ENCODE measurements around the gene LDHD. TPM values are rescaled to one million over a fixed set of nuclear protein-coding genes. Genes with fewer than 3 reads are reported as not detected.

Gene LDHD
- polyA plus RNA-seq, 4 donors = 8.7 to 33.8 (median 19.5) TPM

GRCh38 chr16:75111961-75112733, 4.4 kb downstream of the LDHD start:
- no peak for DNase-seq
- Histone ChIP-seq H3K36me3 (ENCODE audit: control insufficient read depth in 3 of 3, insufficient read depth in 2 of 3, low read depth in 1 of 3, low read length in 3 of 3) (peaks cover 0 to 15% (median 0%) of the 10 kb centered on the region in 3 donors), H3K4me3 (ENCODE audit: low read depth in 1 of 3, low read length in 3 of 3) (no peak overlapping the region), H3K9me3 (ENCODE audit: control insufficient read depth in 2 of 2, insufficient read depth in 1 of 2, low read depth in 1 of 2, low read length in 1 of 2) (no peaks in the 10 kb centered on the region), H3K27ac (ENCODE audit: low read depth in 1 of 3, low read length in 2 of 3) (peak overlapping the region in 1 of 3 donors; percentile 24), H3K27me3 (ENCODE audit: control insufficient read depth in 3 of 3, insufficient read depth in 3 of 3, low read length in 3 of 3) (no peaks in the 10 kb centered on the region), H3K4me1 (ENCODE audit: control insufficient read depth in 3 of 3, insufficient read depth in 2 of 3, low read depth in 1 of 3, low read length in 2 of 3) (peaks cover 4 to 34% (median 5%) of the 10 kb centered on the region in 3 donors)
- FAIRE-seq = no peak
- 50 to 66% (median 56%) methylated on average over 26 of the region's 26 CpGs for WGBS, 3 donors

GRCh38 chr16:75111514-75111940, 5.1 kb downstream of the LDHD start:
- H3K9me3 ChIP-seq (ENCODE audit: control insufficient read depth in 2 of 2, insufficient read depth in 1 of 2, low read depth in 1 of 2, low read length in 1 of 2) = no peaks in the 10 kb centered on the region
- H3K27me3 ChIP-seq (ENCODE audit: control insufficient read depth in 3 of 3, insufficient read depth in 3 of 3, low read length in 3 of 3) = no peaks in the 10 kb centered on the region
- DNase-seq = no peak
- H3K27ac ChIP-seq (ENCODE audit: low read depth in 1 of 3, low read length in 2 of 3) = peak overlapping the region in 1 of 3 donors; percentile 24
- 39 to 48% (median 45%) methylated on average over 7 of the region's 7 CpGs for WGBS, 3 donors
- H3K4me1 ChIP-seq (ENCODE audit: control insufficient read depth in 3 of 3, insufficient read depth in 2 of 3, low read depth in 1 of 3, low read length in 2 of 3) = peaks cover 4 to 34% (median 5%) of the 10 kb centered on the region in 3 donors
- FAIRE-seq = no peak
- no peak overlapping the region for H3K4me3 ChIP-seq (ENCODE audit: low read depth in 1 of 3, low read length in 3 of 3)
- H3K36me3 ChIP-seq (ENCODE audit: control insufficient read depth in 3 of 3, insufficient read depth in 2 of 3, low read depth in 1 of 3, low read length in 3 of 3) = peaks cover 0 to 20% (median 0%) of the 10 kb centered on the region in 3 donors

- H3K27ac ChIP-seq (ENCODE audit: low read depth in 1 of 3, low read length in 2 of 3) = peak overlapping the region; percentile 17 to 62 (median 21)
- H3K36me3 ChIP-seq (ENCODE audit: control insufficient read depth in 3 of 3, insufficient read depth in 2 of 3, low read depth in 1 of 3, low read length in 3 of 3) = peaks cover 0 to 25% (median 0%) of the 10 kb centered on the region in 3 donors
- peak; percentile 91 to 93 for DNase-seq
- no peak overlapping the region for H3K4me3 ChIP-seq (ENCODE audit: low read depth in 1 of 3, low read length in 3 of 3)
- FAIRE-seq = no peak
- WGBS, 3 donors = 18 to 24% (median 23%) methylated on average over 27 to 28 of the region's 28 CpGs
- no peaks in the 10 kb centered on the region for H3K27me3 ChIP-seq (ENCODE audit: control insufficient read depth in 3 of 3, insufficient read depth in 3 of 3, low read length in 3 of 3)
- peaks cover 4 to 31% (median 5%) of the 10 kb centered on the region in 3 donors for H3K4me1 ChIP-seq (ENCODE audit: control insufficient read depth in 3 of 3, insufficient read depth in 2 of 3, low read depth in 1 of 3, low read length in 2 of 3)
- H3K9me3 ChIP-seq (ENCODE audit: control insufficient read depth in 2 of 2, insufficient read depth in 1 of 2, low read depth in 1 of 2, low read length in 1 of 2) = no peaks in the 10 kb centered on the region
These were observed 5.7 kb downstream of the LDHD start for GRCh38 chr16:75110637-75111513.

GRCh38 chr16:75109732-75110243, 6.8 kb downstream of the LDHD start:
- Histone ChIP-seq H3K36me3 (ENCODE audit: control insufficient read depth in 3 of 3, insufficient read depth in 2 of 3, low read depth in 1 of 3, low read length in 3 of 3) (peaks cover 0 to 36% (median 0%) of the 10 kb centered on the region in 3 donors), H3K9me3 (ENCODE audit: control insufficient read depth in 2 of 2, insufficient read depth in 1 of 2, low read depth in 1 of 2, low read length in 1 of 2) (no peaks in the 10 kb centered on the region), H3K27ac (ENCODE audit: low read depth in 1 of 3, low read length in 2 of 3) (peak overlapping the region in 2 of 3 donors; percentile 30 to 47), H3K4me3 (ENCODE audit: low read depth in 1 of 3, low read length in 3 of 3) (no peak overlapping the region), H3K27me3 (ENCODE audit: control insufficient read depth in 3 of 3, insufficient read depth in 3 of 3, low read length in 3 of 3) (no peaks in the 10 kb centered on the region), H3K4me1 (ENCODE audit: control insufficient read depth in 3 of 3, insufficient read depth in 2 of 3, low read depth in 1 of 3, low read length in 2 of 3) (peaks cover 4 to 31% (median 5%) of the 10 kb centered on the region in 3 donors)
- 22 to 58% (median 45%) methylated on average over 10 of the region's 10 CpGs for WGBS, 3 donors
- FAIRE-seq (no peak), DNase-seq (peak in 1 of 2 donors; percentile 78)

- no peaks in the 10 kb centered on the region for H3K27me3 ChIP-seq (ENCODE audit: control insufficient read depth in 3 of 3, insufficient read depth in 3 of 3, low read length in 3 of 3)
- peak; percentile 51 to 85 for DNase-seq
- no peak for FAIRE-seq
- H3K4me1 ChIP-seq (ENCODE audit: control insufficient read depth in 3 of 3, insufficient read depth in 2 of 3, low read depth in 1 of 3, low read length in 2 of 3) = peaks cover 4 to 31% (median 5%) of the 10 kb centered on the region in 3 donors
- no peak overlapping the region for H3K4me3 ChIP-seq (ENCODE audit: low read depth in 1 of 3, low read length in 3 of 3)
- H3K27ac ChIP-seq (ENCODE audit: low read depth in 1 of 3, low read length in 2 of 3) = peak overlapping the region in 2 of 3 donors; percentile 47 to 48
- peaks cover 0 to 40% (median 0%) of the 10 kb centered on the region in 3 donors for H3K36me3 ChIP-seq (ENCODE audit: control insufficient read depth in 3 of 3, insufficient read depth in 2 of 3, low read depth in 1 of 3, low read length in 3 of 3)
- H3K9me3 ChIP-seq (ENCODE audit: control insufficient read depth in 2 of 2, insufficient read depth in 1 of 2, low read depth in 1 of 2, low read length in 1 of 2) = no peaks in the 10 kb centered on the region
- WGBS, 3 donors = 38 to 61% (median 42%) methylated on average over 24 to 27 of the region's 27 CpGs
These were observed 7.5 kb downstream of the LDHD start for GRCh38 chr16:75108792-75109731.

GRCh38 chr16:75107505-75107904, 9.1 kb downstream of the LDHD start:
- 82 to 94% (median 89%) methylated on average over 10 of the region's 10 CpGs for WGBS, 3 donors
- Histone ChIP-seq H3K27me3 (ENCODE audit: control insufficient read depth in 3 of 3, insufficient read depth in 3 of 3, low read length in 3 of 3) (no peaks in the 10 kb centered on the region), H3K9me3 (ENCODE audit: control insufficient read depth in 2 of 2, insufficient read depth in 1 of 2, low read depth in 1 of 2, low read length in 1 of 2) (no peaks in the 10 kb centered on the region), H3K36me3 (ENCODE audit: control insufficient read depth in 3 of 3, insufficient read depth in 2 of 3, low read depth in 1 of 3, low read length in 3 of 3) (peaks cover 0 to 40% (median 0%) of the 10 kb centered on the region in 3 donors), H3K27ac (ENCODE audit: low read depth in 1 of 3, low read length in 2 of 3) (no peak overlapping the region), H3K4me1 (ENCODE audit: control insufficient read depth in 3 of 3, insufficient read depth in 2 of 3, low read depth in 1 of 3, low read length in 2 of 3) (peaks cover 4 to 31% (median 5%) of the 10 kb centered on the region in 3 donors), H3K4me3 (ENCODE audit: low read depth in 1 of 3, low read length in 3 of 3) (no peak overlapping the region)
- FAIRE-seq (no peak), DNase-seq (no peak)

GRCh38 chr16:75106351-75107274, 10.0 kb downstream of the LDHD start:
- H3K4me1 ChIP-seq (ENCODE audit: control insufficient read depth in 3 of 3, insufficient read depth in 2 of 3, low read depth in 1 of 3, low read length in 2 of 3) = peaks cover 4 to 26% (median 4%) of the 10 kb centered on the region in 3 donors
- no peak for FAIRE-seq

More at GRCh38 chr16:75106351-75107274, 10.0 kb downstream of the LDHD start:
- H3K9me3 ChIP-seq (ENCODE audit: control insufficient read depth in 2 of 2, insufficient read depth in 1 of 2, low read depth in 1 of 2, low read length in 1 of 2) = no peaks in the 10 kb centered on the region
- 91 to 96% (median 95%) methylated on average over 20 of the region's 20 CpGs for WGBS, 3 donors
- H3K4me3 ChIP-seq (ENCODE audit: low read depth in 1 of 3, low read length in 3 of 3) = no peak overlapping the region
- peak overlapping the region in 1 of 3 donors; percentile 15 for H3K27ac ChIP-seq (ENCODE audit: low read depth in 1 of 3, low read length in 2 of 3)
- no peak for DNase-seq
- peaks cover 0 to 40% (median 0%) of the 10 kb centered on the region in 3 donors for H3K36me3 ChIP-seq (ENCODE audit: control insufficient read depth in 3 of 3, insufficient read depth in 2 of 3, low read depth in 1 of 3, low read length in 3 of 3)
- H3K27me3 ChIP-seq (ENCODE audit: control insufficient read depth in 3 of 3, insufficient read depth in 3 of 3, low read length in 3 of 3) = no peaks in the 10 kb centered on the region

Measured in small intestine (tissue), 7 donors.